Muscle of arm (tissue), 14 donors: ENCODE results near the gene GOLGA5. TPM values are rescaled to one million over a fixed set of nuclear protein-coding genes. Genes with fewer than 3 reads are reported as not detected.
"Not testable (repeated sequence)": the region's sequence is repeated elsewhere in the genome, so short reads cannot be mapped to it uniquely, and the experiment has no call there.

Experiments
- DNase-seq: peaks from one replicate; pipeline ENCODE4 v3.0.0-alpha.2; 2013
- long read RNA-seq, 11 donors: transcript quantifications; one replicate each; lab custom pipeline, GENCODE V29; 2026
- polyA plus RNA-seq, 12 donors: library from polyadenylated mRNA; unstranded; fragments of 120-200 nt; gene quantifications; one replicate each; pipeline ENCODE4 v1.2.1, GENCODE V29; 2013; ENCODE audit not compliant: insufficient read length in 12 of 12

Gene GOLGA5, protein sequence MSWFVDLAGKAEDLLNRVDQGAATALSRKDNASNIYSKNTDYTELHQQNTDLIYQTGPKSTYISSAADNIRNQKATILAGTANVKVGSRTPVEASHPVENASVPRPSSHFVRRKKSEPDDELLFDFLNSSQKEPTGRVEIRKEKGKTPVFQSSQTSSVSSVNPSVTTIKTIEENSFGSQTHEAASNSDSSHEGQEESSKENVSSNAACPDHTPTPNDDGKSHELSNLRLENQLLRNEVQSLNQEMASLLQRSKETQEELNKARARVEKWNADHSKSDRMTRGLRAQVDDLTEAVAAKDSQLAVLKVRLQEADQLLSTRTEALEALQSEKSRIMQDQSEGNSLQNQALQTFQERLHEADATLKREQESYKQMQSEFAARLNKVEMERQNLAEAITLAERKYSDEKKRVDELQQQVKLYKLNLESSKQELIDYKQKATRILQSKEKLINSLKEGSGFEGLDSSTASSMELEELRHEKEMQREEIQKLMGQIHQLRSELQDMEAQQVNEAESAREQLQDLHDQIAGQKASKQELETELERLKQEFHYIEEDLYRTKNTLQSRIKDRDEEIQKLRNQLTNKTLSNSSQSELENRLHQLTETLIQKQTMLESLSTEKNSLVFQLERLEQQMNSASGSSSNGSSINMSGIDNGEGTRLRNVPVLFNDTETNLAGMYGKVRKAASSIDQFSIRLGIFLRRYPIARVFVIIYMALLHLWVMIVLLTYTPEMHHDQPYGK
- 10 to 100 TPM in 11 of 12 donors, not detected in 1; 23.3 to 44.1 (median 37.2) TPM for polyA plus RNA-seq
- long read RNA-seq, donor 1, transcript GOLGA5-201 (13 exons, 2,969 nt) = major isoform, 6 of 26 reads
- long read RNA-seq, donor 1, partial matches to known transcripts = 20 of 26 reads
- long read RNA-seq, donor 1, other reads (novel, unspliced or antisense) = 0 of 26 reads
- long read RNA-seq, donor 2, transcript GOLGA5-201 (13 exons, 2,969 nt) = major isoform, 8 of 14 reads
- long read RNA-seq, donor 2, partial matches to known transcripts = 6 of 14 reads
- long read RNA-seq, donor 2, other reads (novel, unspliced or antisense) = 0 of 14 reads
- long read RNA-seq, donor 3, partial matches to known transcripts = 0 of 2 reads
- long read RNA-seq, donor 3, other reads (novel, unspliced or antisense) = 0 of 2 reads
- long read RNA-seq, donor 4, partial matches to known transcripts = 7 of 11 reads
- long read RNA-seq, donor 4, other reads (novel, unspliced or antisense) = 0 of 11 reads
- long read RNA-seq, donor 5, partial matches to known transcripts = 0 of 3 reads
- long read RNA-seq, donor 5, other reads (novel, unspliced or antisense) = 0 of 3 reads
- long read RNA-seq, donor 6, partial matches to known transcripts = 7 of 8 reads
- long read RNA-seq, donor 6, other reads (novel, unspliced or antisense) = 0 of 8 reads
- long read RNA-seq, donor 7 = 0 reads
- long read RNA-seq, donor 8, partial matches to known transcripts = 5 of 8 reads
- long read RNA-seq, donor 8, other reads (novel, unspliced or antisense) = 0 of 8 reads
- long read RNA-seq, donor 9, partial matches to known transcripts = 0 of 4 reads
- long read RNA-seq, donor 9, other reads (novel, unspliced or antisense) = 0 of 4 reads
- long read RNA-seq, donor 10, partial matches to known transcripts = 0 of 4 reads
- long read RNA-seq, donor 10, other reads (novel, unspliced or antisense) = 0 of 4 reads
- long read RNA-seq, donor 11, transcript GOLGA5-201 (13 exons, 2,969 nt) = major isoform, 7 of 16 reads
- long read RNA-seq, donor 11, partial matches to known transcripts = 9 of 16 reads
- long read RNA-seq, donor 11, other reads (novel, unspliced or antisense) = 0 of 16 reads

GRCh38 chr14:92793709-92794546 is at the start of gene GOLGA5:
Gene GOLGA5 (plus strand): TSS chr14:92794305. CDS start chr14:92797438, 3,133 bp downstream.
- DNase-seq = peak; percentile 98

GRCh38 chr14:92747701-92748258 is 46.3 kb upstream of the GOLGA5 start:
- DNase-seq = no peak

DNA sequence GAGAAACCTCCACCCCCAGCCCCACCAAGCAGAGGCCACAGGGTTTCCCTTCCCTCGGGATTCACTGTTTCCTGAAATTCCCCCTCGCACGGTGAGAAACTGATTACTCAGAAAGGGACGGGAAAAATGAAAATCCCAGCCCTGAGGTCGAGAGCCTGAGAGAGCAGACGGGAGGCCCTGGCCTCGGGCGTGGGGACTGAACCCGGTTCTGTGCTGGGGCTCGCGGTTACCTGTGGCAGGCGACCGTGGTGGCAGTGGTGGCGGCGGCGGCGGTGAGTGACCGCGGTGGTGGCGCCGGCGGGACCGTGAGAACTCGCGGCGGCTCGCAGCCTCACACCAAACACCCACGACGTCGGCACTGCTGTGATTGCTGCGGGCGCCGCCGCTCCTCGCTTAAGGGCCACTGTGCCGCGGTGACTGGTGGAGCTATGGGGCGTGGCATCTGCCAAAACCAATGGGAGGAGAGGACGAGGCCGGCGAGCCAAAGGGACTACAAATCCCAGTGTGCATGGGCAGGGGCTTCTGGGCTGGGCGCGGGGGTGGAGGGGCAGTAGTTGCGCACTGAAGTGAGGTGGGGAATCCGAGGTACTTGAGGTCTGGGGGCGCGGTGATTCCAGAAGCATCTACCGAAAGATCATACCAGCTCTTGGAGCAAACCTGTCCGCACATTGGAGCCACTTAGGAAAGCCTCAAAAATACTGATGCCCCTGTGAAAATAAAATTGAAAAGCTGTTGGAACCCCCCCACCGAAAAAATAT is 45.7 kb upstream of the GOLGA5 start, which contains the start of gene LGMN:
Gene LGMN, minus strand, starts transcription at position 369 of the 758 bp plus-strand sequence. CDS start 15,841 bp downstream, outside the sequence.
- DNase-seq = peak; percentile 89

DNA sequence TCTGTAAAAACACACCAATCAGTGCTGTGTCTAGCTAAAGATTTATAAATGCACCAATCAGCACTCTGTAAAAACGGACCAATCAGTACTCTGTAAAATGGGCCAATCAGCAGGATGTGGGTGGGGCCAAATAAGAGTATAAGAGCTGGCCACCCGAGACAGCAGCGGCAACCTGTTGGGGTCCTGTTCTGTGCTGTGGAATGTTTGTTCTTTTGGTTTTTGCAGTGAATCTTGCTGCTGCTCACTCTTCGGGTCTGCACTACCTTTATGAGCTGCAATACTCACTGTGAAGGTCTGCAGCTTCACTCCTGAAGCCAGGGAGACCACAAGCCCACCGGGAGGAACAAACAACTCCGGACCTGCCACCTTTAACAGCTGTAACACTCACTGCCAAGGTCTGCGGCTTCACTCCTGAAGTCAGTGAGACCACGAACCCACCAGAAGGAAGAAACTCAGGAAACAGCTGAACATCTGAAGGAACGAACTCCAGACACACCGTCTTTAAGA is 43.8 kb upstream of the GOLGA5 start:
- DNase-seq = not testable (repeated sequence)

GRCh38 chr14:92750994-92751400 is 43.1 kb upstream of the GOLGA5 start:
- no peak for DNase-seq

DNA sequence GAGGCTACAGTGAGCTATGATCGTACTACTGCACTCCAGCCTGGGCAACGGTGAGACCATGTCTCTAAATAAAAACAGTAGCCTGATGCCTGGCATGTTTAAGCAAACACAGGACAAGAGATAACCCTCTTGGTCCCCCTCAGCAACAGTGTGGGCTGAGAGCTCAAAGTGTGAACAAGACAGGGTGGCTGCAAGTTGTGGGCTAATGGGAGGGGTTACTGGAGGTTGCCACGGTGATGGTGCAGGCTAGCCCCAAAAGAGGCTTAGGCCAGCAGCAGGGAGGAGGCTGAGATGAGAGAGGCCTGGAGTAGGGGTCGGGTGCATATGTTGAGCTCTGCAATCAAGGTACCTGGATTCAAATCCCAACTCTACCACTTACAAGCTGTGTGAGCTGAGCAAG is 42.3 kb upstream of the GOLGA5 start:
- no peak for DNase-seq

DNA sequence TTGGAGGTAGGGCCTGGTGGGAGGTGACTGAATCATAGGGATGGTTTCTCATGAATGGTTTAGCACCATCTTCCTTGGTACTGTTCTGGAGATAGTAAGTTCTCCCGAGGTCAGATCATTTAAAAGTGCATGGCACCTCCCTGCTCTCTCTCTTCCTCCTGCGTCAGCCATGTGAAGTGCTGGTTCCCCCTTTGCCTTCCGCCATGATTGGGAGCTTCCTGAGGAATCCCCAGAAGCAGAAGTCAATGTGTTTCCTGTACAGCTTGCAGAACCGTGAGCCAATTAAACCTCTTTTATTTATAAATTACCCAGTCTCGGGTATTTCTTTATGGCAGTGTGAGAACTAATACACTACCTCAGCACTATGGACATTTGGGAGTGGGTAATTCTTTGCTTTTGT is 40.9 kb upstream of the GOLGA5 start:
- DNase-seq = no peak

- no peak for DNase-seq
These were observed 39.1 kb upstream of the GOLGA5 start for GRCh38 chr14:92754966-92755365.

DNA sequence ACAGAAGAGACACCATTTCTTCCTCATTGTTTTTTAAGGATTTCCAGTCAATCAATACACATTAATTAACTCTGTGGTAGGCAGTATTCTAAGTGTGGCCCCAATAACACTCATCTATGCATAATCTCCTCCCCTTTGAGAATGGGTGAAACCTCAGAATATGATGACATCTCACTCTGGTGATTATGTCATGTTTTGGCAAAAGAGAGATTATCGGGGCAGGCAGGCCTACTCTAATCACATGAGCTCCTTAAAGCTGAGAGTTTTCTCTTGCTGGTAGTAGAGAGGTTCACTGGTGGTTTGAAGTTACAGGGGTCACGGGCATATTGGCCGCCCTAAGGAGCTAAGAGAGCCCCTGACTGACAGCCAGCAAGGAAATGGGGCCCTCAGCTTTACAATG is 38.6 kb upstream of the GOLGA5 start:
- no peak for DNase-seq

GRCh38 chr14:92756446-92756845 is 37.7 kb upstream of the GOLGA5 start:
- DNase-seq = no peak

GRCh38 chr14:92759300-92759678 is 34.8 kb upstream of the GOLGA5 start:
- DNase-seq = no peak

- DNase-seq = no peak
These were observed 34.2 kb upstream of the GOLGA5 start for GRCh38 chr14:92759679-92760523.

DNA sequence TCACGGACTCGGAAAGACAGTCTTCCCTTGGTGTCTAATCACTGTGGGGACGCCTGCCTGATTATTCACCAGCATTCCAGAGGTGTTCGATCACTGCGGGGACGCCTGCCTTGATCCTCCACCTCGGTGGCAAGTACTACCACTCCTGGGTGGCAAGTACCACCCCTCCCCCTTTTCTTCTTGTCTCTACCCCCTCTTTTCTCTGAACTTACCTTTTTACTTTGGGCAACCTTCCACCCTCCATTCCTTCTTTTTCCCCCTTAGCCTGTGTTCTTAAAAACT is 33.6 kb upstream of the GOLGA5 start:
- no peak for DNase-seq

DNA sequence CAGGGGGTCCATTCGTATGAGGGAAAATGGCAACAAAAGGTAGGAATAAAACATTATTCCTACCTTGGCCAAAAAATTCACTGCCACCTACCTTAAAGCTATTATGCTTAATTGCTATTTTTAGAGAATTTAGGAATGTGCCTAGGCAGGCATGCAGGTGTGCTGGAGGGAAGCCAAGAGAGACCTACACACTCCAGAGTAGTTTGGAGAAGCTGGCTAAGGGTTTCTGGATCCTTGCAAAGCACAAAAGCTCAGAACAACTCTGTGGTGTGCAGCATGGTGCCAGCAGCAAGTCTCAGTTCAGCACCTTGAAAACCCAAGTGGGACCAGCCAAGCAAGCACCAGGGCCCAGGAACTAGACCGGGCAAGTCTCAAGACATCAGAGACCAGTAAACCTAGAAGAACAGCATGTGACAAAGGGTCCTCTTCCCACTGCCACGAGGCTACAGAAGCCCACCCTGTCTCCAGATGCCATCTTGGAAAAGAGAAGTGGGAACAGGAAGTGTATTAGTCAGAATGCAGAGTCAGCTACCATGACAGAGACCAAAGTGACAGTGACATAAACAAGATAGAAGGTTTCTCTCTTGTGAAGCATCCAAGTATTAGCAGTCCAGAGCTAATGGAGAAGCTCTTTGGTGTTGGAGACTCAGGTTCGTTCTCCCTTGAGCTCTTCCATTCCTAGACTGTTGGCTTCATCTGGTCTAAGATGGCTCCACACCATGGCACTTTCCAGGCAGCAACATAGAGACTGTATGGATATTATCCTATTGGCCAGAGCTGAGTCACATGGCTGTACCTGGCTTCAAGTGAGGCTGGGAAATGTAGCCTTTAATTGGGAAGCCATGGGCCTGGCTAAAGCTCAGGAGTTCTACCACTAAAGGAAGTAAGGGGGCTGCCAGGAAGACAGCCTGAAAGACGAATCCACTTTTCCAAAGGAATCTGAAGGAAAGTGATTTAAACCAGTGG is 30.2 kb upstream of the GOLGA5 start:
- not testable (repeated sequence) for DNase-seq

GRCh38 chr14:92768236-92768635 is 25.9 kb upstream of the GOLGA5 start:
- not testable (repeated sequence) for DNase-seq

DNA sequence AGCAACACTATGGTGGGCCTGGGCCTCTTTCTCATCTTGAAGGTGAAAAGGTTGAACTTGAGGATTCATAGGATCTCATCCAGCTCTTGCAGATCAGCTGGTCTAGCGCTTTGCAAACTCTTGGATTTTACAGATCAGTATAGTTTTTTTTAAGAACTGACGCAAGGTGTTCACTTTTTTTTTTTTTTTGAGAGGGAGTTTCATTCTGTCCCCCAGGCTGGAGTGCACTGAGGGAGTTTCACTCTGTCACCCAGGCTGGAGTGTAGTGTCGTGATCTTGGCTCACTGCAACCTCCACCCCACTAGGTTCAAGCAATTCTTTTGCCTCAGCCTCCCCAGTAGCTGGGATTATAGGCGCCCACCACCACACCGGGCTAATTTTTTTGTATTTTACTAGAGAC is 25.3 kb upstream of the GOLGA5 start:
- no peak for DNase-seq
